ENCODE measurements around the gene TP53AIP1. TPM values are rescaled to one million over a fixed set of nuclear protein-coding genes. Genes with fewer than 3 reads are reported as not detected.

TP53AIP1 gene
- total and polyA plus RNA-seq, 8 donors, result 0.12 to 1.0 (median 0.16) TPM; not detected in 2

DNA sequence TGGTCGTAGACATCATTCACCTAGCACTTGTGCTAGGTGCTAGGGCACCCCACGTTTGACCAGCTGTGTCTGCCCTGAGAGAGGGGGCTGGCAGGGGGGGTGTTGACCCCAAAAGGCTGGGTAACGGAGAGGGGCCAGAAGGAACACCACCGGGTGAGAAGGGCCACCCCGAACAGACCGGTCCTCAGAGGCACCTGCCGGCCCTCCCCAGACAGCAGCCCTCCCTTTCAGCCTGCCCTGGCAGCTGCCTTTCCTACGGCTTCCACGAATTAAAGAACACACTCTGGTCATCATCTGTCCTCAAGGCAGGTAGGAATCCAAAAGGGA is 52.5 kb downstream of the TP53AIP1 start:
- Histone ChIP-seq H3K4me3 (peak overlapping the region; percentile 30 to 70 (median 48)), H3K36me3 (no peaks in the 10 kb centered on the region), H3K27me3 (no peaks in the 10 kb centered on the region), H3K4me1 (peaks cover 39 to 47% (median 47%) of the 10 kb centered on the region in 3 donors), H3K9me3 (no peaks in the 10 kb centered on the region), H3K27ac (peak overlapping the region in 3 of 4 donors; percentile 46 to 83 (median 75))
- ATAC-seq, result no peak
- intact Hi-C loops (cut with DNase I), result no loop called here
- TF ChIP-seq, protein P1, sequence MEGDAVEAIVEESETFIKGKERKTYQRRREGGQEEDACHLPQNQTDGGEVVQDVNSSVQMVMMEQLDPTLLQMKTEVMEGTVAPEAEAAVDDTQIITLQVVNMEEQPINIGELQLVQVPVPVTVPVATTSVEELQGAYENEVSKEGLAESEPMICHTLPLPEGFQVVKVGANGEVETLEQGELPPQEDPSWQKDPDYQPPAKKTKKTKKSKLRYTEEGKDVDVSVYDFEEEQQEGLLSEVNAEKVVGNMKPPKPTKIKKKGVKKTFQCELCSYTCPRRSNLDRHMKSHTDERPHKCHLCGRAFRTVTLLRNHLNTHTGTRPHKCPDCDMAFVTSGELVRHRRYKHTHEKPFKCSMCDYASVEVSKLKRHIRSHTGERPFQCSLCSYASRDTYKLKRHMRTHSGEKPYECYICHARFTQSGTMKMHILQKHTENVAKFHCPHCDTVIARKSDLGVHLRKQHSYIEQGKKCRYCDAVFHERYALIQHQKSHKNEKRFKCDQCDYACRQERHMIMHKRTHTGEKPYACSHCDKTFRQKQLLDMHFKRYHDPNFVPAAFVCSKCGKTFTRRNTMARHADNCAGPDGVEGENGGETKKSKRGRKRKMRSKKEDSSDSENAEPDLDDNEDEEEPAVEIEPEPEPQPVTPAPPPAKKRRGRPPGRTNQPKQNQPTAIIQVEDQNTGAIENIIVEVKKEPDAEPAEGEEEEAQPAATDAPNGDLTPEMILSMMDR (IDR thresholded peaks at IDR 0.05), result no peak
- 9 to 12% methylated on average over 9 of the region's 9 CpGs for WGBS, 2 donors
- no peak for DNase-seq
- FAIRE-seq, result no peak

DNA sequence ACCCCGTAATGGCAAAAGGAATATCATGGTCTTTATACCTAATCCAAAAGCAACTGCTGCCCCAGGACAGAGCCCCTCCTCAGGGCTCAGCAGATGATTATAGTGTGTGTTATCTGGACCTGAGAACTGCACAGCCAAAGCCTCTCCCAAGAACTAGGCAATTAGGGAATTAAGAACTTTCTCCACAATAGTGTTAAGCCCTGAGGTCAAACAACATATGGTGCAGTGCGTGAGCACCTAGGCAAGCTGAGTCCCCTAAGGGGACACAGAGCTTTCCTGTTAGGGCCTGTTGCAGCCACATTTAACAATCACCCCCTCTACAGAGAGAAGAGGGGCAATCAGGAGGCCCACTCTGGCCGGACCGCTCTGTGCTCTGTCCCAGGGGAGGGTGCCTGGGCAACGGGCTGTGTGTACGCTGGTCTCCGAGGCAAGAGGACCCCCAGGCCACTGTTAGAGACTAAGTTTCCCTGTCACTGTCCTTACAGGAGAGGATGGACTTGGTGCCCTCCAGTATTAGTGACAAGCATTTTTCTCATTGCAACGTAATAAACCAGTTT is 52.9 kb downstream of the TP53AIP1 start:
- DNase-seq, result no peak
- no peaks in the 10 kb centered on the region for H3K9me3 ChIP-seq
- ATAC-seq, result no peak
- H3K27ac ChIP-seq, result peak overlapping the region in 2 of 4 donors; percentile 75 to 83
- H3K4me1 ChIP-seq, result peaks cover 36 to 46% (median 44%) of the 10 kb centered on the region in 3 donors
- no peaks in the 10 kb centered on the region for H3K36me3 ChIP-seq
- no peak for FAIRE-seq
- WGBS, 2 donors, result 50 to 52% methylated on average over 8 of the region's 8 CpGs
- H3K4me3 ChIP-seq, result peak overlapping the region in 2 of 4 donors; percentile 51 to 70
- intact Hi-C loops (cut with DNase I), result loop anchor here in 2 of 3 donors (5.0 to 10.0 kb wide), 2 partner anchors 65 to 68 kb away; no protein-coding TSS in a partner anchor
- TF ChIP-seq, protein P1 (IDR thresholded peaks at IDR 0.05), result no peak
- H3K27me3 ChIP-seq, result no peaks in the 10 kb centered on the region

DNA sequence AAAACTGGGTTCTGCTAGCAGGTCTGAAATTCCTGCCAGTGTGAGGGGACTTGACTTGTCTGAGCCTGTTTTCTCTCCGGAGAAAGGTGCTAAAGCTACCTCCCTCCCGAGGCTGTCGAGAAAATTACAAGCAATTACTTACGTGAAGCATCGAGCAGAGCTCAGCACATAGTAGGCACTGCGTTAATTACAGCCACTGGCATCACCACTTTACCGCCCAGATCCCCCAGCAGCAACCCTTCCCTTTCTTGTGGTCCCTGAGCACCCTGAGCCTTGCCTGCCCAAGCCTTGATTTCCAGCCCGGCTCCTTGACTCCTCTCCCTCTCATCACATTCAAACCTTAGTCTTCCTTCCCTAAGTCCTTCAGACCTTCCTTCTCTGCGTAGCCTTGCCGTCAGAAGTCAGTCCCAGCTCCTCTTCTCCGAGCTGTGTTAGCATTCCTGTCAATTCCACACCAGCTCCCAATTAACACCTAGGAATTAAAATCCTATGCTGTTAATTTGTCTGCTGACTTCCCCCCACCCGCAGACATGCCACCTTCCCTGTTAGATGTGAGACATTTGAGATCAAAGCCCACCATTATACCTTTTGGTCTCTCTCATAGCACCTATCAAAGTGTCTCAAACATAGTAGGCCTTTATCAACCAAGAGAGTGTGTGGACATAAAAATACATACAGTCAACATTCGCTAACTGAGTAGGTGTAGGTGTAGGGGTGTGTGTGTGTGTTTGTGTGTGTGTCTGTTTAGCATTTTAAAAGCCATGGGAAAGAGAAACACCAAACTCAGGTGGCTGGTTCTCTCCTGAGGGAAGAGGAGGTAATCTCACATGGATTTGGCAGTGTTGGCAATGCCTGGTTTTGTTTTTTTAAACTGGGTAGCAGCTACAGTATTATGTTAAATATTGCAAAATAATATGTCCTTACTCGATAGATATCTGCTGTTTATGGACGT is 54.4 kb downstream of the TP53AIP1 start:
- WGBS, 2 donors, result 45% methylated on average over 15 of the region's 15 CpGs
- H3K4me1 ChIP-seq, result peaks cover 24 to 35% (median 32%) of the 10 kb centered on the region in 3 donors
- no peaks in the 10 kb centered on the region for H3K9me3 ChIP-seq
- peak overlapping the region in 2 of 4 donors; percentile 75 to 83 for H3K27ac ChIP-seq
- no peak overlapping the region for H3K4me3 ChIP-seq
- FAIRE-seq (no peak), DNase-seq (peak in 2 of 6 donors; percentile 50 to 61), ATAC-seq (peak; percentile 3 to 40 (median 12))
- H3K27me3 ChIP-seq, result no peaks in the 10 kb centered on the region
- no peaks in the 10 kb centered on the region for H3K36me3 ChIP-seq
- intact Hi-C loops (cut with DNase I), result loop anchor here in 2 of 3 donors (5.0 to 10.0 kb wide), 2 partner anchors 66 to 69 kb away; no protein-coding TSS in a partner anchor
- TF ChIP-seq, protein P1 (IDR thresholded peaks at IDR 0.05), result no peak

DNA sequence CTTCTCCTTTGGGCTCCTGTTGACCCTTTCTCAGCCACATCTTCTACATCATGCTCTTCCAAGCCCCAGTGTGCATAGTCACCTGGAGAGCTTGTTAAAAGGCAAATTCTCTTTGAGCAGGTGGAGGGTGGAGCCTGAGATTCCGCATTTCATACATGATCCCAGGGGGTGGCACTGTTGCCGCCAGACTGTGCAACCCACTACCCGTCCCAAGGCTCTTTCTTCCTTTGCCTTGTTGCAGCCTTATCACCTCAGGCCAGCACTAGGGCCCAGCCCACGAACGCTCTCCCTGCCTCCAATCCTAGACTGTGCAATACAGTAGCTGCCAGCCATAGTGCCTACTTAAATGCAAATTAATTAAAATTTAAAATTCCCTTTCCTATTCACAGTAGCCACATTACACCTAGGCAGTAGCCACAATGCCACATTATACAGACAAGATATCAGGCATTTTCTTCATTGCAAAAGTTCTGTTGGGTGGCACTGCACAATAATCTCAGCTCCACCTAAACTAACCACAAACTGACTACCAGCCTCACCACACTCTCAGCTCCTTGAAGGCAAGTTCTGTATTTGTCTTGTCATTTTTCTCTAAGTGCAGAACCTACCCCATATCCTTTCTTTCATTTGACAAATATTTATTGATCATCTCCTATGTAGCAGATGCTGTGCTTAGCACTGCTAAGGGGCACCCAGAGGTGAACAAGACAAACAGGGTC is 56.1 kb downstream of the TP53AIP1 start:
- intact Hi-C loops (cut with DNase I), result loop anchor here (2.0 to 10.0 kb wide), 3 partner anchors 68 to 71 kb away; no protein-coding TSS in a partner anchor
- Histone ChIP-seq H3K27ac (no peak overlapping the region), H3K4me3 (no peak overlapping the region), H3K27me3 (no peaks in the 10 kb centered on the region), H3K4me1 (peaks cover 14 to 31% (median 18%) of the 10 kb centered on the region in 3 donors), H3K36me3 (no peaks in the 10 kb centered on the region), H3K9me3 (no peaks in the 10 kb centered on the region)
- TF ChIP-seq, protein P1 (IDR thresholded peaks at IDR 0.05), result peak in 1 of 4 donors; percentile 10
- FAIRE-seq, result no peak
- WGBS, 2 donors, result 16 to 28% methylated on average over 5 of the region's 5 CpGs
- ATAC-seq, result peak; percentile 33 to 69 (median 60)
- DNase-seq, result peak in 4 of 6 donors; percentile 63 to 75 (median 74)

Other genes starting within 250 kb of the TP53AIP1 start
- 1 to 10 TPM; 1.3 to 9.3 (median 2.9) TPM for gene FLI1, start 248.8 kb downstream of the TP53AIP1 start, total RNA-seq
- gene FLI1, start 248.8 kb downstream of the TP53AIP1 start, polyA plus RNA-seq, result 1 to 10 TPM; 1.8 to 3.5 TPM
- under 1 TPM in 3 of 6 donors, not detected in 3; 0.03 to 0.12 (median 0.06) TPM for gene KCNJ1, start 75.6 kb downstream of the TP53AIP1 start, total RNA-seq
- gene KCNJ1, start 75.6 kb downstream of the TP53AIP1 start, polyA plus RNA-seq, result under 1 TPM; 0.08 to 0.28 TPM
- gene KCNJ5, start 51.5 kb downstream of the TP53AIP1 start, total RNA-seq, result 10 to 100 TPM in 4 of 6 donors, 1 to 10 TPM in 2; 4.6 to 17.6 (median 12.0) TPM
- 1 to 10 TPM; 1.1 to 2.8 TPM for gene KCNJ5, start 51.5 kb downstream of the TP53AIP1 start, polyA plus RNA-seq
- 10 to 100 TPM; 16.9 to 36.6 (median 22.9) TPM for gene ARHGAP32, start 249.5 kb upstream of the TP53AIP1 start, total RNA-seq
- gene ARHGAP32, start 249.5 kb upstream of the TP53AIP1 start, polyA plus RNA-seq, result 1 to 10 TPM; 5.0 to 8.6 TPM